A549 (cell line): ENCODE results near the gene PRDM11.

Experiments used
- CHD4 ChIP-seq: fragments of 200-600 bp; sonication (generic); IDR thresholded peaks from 2 replicates; pipeline ENCODE4 v1.6.1; 2016; ENCODE audit warnings: antibody characterized with exemption, mild to moderate bottlenecking, borderline replicate concordance
- ESRRA ChIP-seq: fragments of 150-350 bp; IDR thresholded peaks from 2 replicates; pipeline ENCODE4 v1.6.1; 2014; ENCODE audit warnings: mild to moderate bottlenecking, low read length, borderline replicate concordance
- RAD21 ChIP-seq, 2 experiments: fragments of >200 bp in 1 of 2; sonication (Bioruptor Twin) in 1 of 2; formaldehyde crosslinking in 1 of 2; IDR thresholded peaks in 1 of 2; conservative IDR thresholded peaks in 1 of 2; 2 replicates in 1 of 2; 3 replicates in 1 of 2; pipeline ENCODE4 v1.6.1; 2012 to 2018; ENCODE audit warnings: inconsistent platforms in 1 of 2
- RFX5 ChIP-seq: fragments of 450-650 bp; IDR thresholded peaks from 2 replicates; pipeline ENCODE4 v1.7.1; 2014; ENCODE audit warnings: antibody characterized with exemption, mild to moderate bottlenecking, moderate library complexity
- TF ChIP-seq, protein P1 (sequence below): fragments of >200 bp; sonication (Bioruptor Twin); formaldehyde crosslinking; IDR thresholded peaks from 3 replicates; pipeline ENCODE4 v1.5.1; 2016

DNA sequence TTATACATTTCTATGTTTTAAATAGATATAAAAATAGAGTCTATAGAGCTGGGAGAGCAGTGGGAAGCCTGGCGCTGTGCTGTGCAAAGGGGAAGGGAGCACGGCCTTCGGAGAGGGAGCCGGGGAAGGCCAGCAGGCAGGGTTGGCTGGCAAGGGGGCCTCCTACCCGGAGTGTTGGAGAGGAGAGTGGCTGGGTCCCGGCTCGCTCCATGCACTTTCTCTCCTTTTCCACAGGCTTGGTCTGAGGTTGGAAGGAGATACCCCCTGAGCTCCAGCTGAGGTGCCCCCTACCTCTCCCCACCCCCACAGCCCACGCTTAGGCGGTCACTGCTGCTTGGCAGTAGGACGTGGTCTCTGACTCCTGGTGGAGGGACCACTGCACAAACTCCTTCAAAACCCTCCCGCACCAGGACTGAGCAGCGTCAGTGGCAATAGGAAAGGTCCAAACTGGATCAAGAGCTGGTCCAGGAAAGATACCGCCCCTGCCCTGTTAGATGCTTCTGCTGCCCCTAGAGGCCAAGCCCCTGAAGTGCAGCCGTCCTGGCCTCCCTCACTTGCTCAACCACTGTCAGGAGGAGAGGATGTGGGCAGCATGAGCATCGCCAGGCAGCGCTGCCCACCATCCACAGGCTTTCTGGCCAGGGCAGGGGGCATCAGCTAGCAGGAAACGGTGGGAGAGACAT, 86.8 kb downstream of the PRDM11 start:
- TF ChIP-seq, protein P1, sequence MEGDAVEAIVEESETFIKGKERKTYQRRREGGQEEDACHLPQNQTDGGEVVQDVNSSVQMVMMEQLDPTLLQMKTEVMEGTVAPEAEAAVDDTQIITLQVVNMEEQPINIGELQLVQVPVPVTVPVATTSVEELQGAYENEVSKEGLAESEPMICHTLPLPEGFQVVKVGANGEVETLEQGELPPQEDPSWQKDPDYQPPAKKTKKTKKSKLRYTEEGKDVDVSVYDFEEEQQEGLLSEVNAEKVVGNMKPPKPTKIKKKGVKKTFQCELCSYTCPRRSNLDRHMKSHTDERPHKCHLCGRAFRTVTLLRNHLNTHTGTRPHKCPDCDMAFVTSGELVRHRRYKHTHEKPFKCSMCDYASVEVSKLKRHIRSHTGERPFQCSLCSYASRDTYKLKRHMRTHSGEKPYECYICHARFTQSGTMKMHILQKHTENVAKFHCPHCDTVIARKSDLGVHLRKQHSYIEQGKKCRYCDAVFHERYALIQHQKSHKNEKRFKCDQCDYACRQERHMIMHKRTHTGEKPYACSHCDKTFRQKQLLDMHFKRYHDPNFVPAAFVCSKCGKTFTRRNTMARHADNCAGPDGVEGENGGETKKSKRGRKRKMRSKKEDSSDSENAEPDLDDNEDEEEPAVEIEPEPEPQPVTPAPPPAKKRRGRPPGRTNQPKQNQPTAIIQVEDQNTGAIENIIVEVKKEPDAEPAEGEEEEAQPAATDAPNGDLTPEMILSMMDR: peak; percentile 61
- TF ChIP-seq CHD4 (no peak), RAD21 (conservative IDR thresholded peaks at IDR 0.05 in 1 of 2, IDR thresholded peaks at IDR 0.05 in 1 of 2) (peak; percentile 31 to 41; a peak in 2 of 5 replicates), RFX5 (no peak), ESRRA (no peak)
